Ammon's horn (tissue), 1 donor: Measurements from ENCODE around the gene ITGAL.
"Not testable (repeated sequence)": the region's sequence is repeated elsewhere in the genome, so short reads cannot be mapped to it uniquely, and the experiment has no call there.

ENCODE experiments used
- DNase-seq: peaks from one replicate; pipeline ENCODE4 v3.0.0-alpha.2; 2016; ENCODE audit warnings: low spot score

Gene ITGAL

GRCh38 chr16:30526137-30526822 lies 53.7 kb downstream of the ITGAL start, which contains the start of gene ZNF768:
Gene ZNF768 (minus strand): TSS chr16:30526566. CDS start chr16:30526413, 153 bp downstream.
- peak; percentile 48 for DNase-seq

DNA sequence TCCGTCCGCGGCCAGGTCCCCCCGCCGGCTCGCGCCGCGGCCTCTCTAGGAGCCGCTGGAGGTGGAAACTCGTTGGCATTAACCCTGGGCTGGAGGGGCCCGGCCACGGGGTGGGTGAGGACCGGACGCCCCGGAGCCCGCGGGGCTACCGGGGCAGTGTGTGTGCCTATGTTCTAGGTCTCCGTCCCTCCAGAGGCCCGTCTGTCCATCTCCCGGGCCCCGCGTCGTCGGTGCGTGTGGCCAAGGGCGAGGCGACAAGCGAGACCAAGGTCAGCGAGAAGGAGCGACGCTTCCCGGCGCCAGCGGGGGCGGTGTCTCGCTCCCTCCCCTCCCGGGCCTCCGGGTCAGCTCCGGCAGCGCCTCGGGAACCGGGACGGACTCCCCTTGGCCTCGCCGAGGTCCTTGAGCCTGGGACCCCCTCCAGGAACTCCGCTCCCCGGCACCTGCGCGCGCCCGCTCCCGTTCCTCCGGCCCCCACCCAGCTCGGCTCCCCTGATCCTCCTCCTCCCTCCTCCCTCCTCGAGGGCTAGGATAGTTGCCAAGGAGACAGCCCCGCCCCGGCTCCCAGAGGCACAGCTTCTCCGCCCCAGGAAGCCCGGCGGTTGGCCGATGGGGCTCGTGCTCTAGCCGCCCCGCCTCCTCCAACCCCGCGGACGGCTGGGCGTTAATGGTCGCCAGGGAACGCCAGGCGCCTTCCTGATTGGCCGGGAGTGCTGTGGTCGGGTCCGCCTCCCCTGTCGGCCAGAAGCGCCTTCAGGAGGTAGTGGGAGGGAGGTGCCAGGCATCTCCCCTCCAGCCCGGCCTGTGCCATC lies 54.5 kb downstream of the ITGAL start:
- peak; percentile 98 for DNase-seq

GRCh38 chr16:30527635-30528178 lies 55.2 kb downstream of the ITGAL start:
- DNase-seq = no peak

- DNase-seq = no peak
Measured at GRCh38 chr16:30528799-30529457, 56.4 kb downstream of the ITGAL start.

DNA sequence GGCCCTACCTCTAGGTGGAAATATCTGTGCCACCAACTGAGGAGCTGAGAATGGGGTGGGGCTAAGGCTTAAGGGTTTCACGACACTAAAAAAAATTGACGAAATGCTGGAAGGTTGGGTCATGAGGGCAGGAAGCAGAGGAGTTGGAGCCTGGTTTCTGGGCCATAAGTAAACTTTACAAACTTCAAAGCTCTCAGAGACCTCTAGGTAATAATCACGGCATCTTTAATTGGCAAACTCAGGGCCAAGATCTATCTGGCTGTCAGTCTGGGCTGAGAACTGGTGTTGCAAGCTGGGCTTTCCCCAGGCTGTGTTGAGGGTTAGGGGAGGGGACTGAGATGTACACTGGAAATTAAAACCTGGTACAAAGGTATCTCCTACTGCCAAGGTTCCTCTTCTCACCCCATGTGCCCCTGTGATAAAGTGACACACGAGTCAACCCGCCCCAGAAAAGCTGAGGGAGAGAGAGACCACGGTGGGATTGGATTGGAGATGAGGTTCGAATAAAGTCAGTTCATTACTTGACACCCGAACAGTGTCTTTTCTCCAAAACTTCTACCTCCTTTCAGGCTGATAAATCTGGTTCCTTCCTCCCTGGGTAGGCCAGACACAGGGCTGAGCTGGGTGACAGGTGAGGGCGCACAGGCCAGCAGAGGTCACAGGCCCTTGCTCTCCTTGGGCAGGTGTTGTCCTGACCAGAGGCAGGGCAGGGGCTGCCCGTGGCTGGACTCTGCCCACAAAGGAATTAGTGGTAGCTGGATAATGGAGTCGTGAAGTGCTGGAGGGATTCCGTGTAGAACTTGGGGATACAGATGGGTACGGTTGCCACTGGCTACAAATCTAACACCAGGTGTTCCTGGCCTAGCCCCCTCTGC lies 57.9 kb downstream of the ITGAL start:
- DNase-seq = no peak

GRCh38 chr16:30532285-30533145 lies 60.0 kb downstream of the ITGAL start:
- no peak for DNase-seq

DNA sequence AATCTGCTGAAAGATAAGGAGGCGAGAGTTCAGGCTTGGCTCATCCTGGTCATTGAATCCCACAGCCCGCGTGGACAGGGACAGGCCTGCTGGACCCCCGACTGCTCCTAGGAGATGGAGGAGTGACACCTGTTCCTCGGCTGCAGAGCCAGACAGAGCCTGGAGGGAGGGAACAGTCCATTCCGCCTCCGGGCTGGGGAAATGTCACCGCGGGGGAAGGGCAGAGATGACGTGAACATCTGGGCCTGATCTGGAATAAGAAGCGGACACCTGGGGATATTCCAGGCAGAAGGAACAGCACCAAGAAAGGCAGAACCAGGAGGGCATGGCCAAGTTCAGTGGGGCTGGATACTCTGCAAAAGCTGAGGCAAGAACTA lies 60.6 kb downstream of the ITGAL start:
- DNase-seq = no peak

- DNase-seq = no peak
Measured at GRCh38 chr16:30533748-30534367, 61.3 kb downstream of the ITGAL start.

GRCh38 chr16:30534368-30535105 lies 62.0 kb downstream of the ITGAL start, which contains the start of gene ZNF747:
Gene ZNF747 (minus strand): TSS chr16:30534858. CDS start chr16:30534679, 179 bp downstream.
- DNase-seq = peak; percentile 94

DNA sequence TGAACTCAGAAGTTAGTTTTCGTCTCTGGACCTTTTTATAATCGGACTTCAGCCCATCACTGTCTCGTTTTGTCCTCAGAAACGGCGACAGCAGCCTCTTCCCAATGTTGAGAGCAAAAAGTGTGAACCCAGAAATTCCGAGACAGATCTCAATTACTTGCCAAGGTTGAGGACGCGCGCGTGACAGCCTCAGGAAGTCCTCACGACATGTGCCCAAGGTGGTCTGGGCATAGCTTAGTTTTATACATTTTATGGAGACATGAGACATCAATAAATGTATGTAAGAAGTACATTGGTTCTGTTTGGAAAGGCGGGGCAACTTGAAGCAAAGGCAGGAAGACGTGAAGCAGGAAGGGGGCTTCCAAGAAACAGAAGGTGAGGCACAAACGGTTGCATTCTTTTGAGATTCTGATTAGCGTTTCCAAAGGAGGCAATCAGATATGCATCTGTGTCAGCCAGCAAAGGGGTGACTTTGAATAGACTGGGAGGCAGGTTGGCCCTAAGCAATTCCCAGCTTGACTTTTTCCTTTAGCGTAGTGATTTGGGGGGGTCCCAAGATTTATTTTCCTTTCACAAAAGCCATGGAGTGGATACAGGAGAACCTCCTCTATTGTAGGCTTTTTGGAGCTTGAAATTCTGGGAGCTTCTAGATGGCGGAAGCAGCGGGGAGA lies 62.7 kb downstream of the ITGAL start:
- no peak for DNase-seq

DNA sequence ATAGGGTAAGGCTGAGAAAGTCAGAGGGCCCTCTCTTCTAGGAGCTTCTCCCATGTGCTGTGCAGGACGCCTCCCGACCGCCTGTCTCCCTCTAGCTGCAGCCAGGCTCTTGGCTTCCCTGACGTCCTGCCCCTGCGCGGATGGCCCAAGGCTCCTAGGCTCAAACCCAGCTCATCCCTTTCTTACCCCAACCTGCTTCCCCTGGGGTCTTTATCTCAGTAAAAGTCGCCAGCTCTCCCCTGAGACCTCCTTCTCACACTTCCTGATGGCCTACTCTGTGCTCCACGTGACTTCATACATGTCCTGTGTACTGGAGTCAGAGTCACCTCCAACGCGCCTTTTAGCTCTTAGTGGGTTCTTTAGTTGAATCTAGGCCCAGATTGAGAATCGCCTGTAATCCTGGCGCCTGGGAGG lies 63.2 kb downstream of the ITGAL start:
- DNase-seq = peak; percentile 70

DNA sequence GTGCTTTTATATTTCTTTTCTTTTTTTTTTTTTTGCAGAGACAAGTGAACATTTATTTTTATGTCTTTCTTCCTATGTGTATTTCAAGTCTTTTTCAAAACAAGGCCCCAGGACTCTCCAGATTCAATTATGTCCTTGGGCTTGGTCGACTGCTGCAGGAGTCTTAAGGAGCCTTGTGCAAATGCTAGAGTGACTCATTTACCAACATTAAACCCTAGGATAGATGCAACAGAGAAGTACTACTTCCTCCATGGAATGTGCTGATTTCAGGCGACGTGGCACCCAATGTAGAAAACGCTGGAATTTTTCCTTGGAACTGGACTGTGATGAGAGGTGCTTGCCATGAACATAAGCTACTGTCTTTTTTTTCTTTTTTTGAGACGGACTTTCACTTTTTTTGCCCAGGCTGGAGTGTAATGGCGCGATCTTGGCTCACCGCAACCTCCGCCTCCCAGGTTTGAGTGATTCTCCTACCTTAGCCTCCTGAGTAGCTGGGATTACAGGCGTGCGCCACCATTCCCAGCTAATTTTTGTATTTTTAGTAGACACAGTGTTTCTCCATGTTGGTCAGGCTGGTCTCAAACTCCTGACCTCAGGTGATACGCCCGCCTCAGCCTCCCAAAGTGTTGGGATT lies 64.0 kb downstream of the ITGAL start:
- DNase-seq = not testable (repeated sequence)

- DNase-seq = no peak
Measured at GRCh38 chr16:30539000-30539964, 66.7 kb downstream of the ITGAL start.

- DNase-seq = not testable (repeated sequence)
Measured at GRCh38 chr16:30539986-30540526, 67.5 kb downstream of the ITGAL start.

- not testable (repeated sequence) for DNase-seq
Measured at GRCh38 chr16:30540916-30541464, 68.4 kb downstream of the ITGAL start.
